ENCODE data around the gene POU3F3.

DNA sequence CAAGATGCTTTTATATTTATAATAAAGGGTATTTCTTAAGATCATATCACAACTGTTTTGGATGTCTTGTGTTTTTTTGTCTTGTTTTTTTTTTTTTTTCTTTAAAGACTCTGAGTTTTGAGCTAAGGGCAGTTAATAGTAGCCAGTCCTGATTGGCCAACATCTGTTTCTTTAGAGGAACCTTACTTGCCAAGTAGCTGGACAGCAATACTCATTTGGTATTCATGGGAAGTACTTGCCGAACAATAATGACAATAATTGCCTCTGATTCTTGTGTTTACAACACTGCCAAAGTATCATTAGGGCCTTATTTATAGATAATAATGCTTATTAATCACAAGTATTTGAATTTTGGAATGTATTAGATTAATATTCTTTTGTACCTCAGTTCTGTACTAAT lies 17.1 kb upstream of the POU3F3 start:
- no peak for TF ChIP-seq POLR2AphosphoS5 (IDR thresholded peaks at IDR 0.05; ENCODE audit: low read depth)
- no peak for TF ChIP-seq CTCF (IDR thresholded peaks at IDR 0.05; ENCODE audit: insufficient read depth, low read length)
- TF ChIP-seq, protein P1, sequence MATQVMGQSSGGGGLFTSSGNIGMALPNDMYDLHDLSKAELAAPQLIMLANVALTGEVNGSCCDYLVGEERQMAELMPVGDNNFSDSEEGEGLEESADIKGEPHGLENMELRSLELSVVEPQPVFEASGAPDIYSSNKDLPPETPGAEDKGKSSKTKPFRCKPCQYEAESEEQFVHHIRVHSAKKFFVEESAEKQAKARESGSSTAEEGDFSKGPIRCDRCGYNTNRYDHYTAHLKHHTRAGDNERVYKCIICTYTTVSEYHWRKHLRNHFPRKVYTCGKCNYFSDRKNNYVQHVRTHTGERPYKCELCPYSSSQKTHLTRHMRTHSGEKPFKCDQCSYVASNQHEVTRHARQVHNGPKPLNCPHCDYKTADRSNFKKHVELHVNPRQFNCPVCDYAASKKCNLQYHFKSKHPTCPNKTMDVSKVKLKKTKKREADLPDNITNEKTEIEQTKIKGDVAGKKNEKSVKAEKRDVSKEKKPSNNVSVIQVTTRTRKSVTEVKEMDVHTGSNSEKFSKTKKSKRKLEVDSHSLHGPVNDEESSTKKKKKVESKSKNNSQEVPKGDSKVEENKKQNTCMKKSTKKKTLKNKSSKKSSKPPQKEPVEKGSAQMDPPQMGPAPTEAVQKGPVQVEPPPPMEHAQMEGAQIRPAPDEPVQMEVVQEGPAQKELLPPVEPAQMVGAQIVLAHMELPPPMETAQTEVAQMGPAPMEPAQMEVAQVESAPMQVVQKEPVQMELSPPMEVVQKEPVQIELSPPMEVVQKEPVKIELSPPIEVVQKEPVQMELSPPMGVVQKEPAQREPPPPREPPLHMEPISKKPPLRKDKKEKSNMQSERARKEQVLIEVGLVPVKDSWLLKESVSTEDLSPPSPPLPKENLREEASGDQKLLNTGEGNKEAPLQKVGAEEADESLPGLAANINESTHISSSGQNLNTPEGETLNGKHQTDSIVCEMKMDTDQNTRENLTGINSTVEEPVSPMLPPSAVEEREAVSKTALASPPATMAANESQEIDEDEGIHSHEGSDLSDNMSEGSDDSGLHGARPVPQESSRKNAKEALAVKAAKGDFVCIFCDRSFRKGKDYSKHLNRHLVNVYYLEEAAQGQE (IDR thresholded peaks at IDR 0.05; ENCODE audit: insufficient replicate concordance, low read depth): no peak
- no peak for TF ChIP-seq GABPA (IDR thresholded peaks at IDR 0.05; ENCODE audit: low read depth)
- TF ChIP-seq SPI1 (IDR thresholded peaks at IDR 0.05; ENCODE audit: borderline replicate concordance, low read depth): no peak
